Esophagus squamous epithelium (tissue), 4 donors: ENCODE results near the gene MEN1.

ENCODE experiments used
- CTCF ChIP-seq, 6 experiments: fragments of 450-650 bp in 4 of 6; fragments of 200-600 bp in 2 of 6; sonication (generic) in 2 of 6; IDR thresholded peaks; one replicate each; pipeline ENCODE4 v1.5.1; 2016 to 2019; ENCODE audit warnings: antibody characterized with exemption in 6 of 6, mild to moderate bottlenecking in 4 of 6, moderate library complexity in 4 of 6
- POLR2A ChIP-seq, 4 donors: fragments of 450-650 bp; IDR thresholded peaks; one replicate each; pipeline ENCODE4 v1.6.1; 2017; ENCODE audit warnings: antibody characterized with exemption in 4 of 4, mild to moderate bottlenecking in 4 of 4, moderate library complexity in 3 of 4

- TF ChIP-seq POLR2A (IDR thresholded peaks at IDR 0.05) (no peak), CTCF (IDR thresholded peaks at IDR 0.05) (no peak)
Measured at GRCh38 chr11:64771861-64772260, 38.5 kb downstream of the MEN1 start.
